Keratinocyte (primary cell): ENCODE measurements around the gene ZGRF1.

Source experiments
- CTCF ChIP-seq, 3 experiments: IDR thresholded peaks in 1 of 3; conservative IDR thresholded peaks in 1 of 3; optimal IDR thresholded peaks in 1 of 3; 2 replicates in 2 of 3; 3 replicates in 1 of 3; pipeline versions ENCODE3 to v1.5.1; 2011; ENCODE audit warnings: low read length in 3 of 3, mild to moderate bottlenecking in 3 of 3, moderate library complexity in 2 of 3, control low read depth in 1 of 3, inconsistent platforms in 1 of 3; ENCODE audit not compliant: insufficient read depth in 2 of 3; ENCODE audit errors: extremely low read depth in 1 of 3
- EZH2 ChIP-seq: IDR thresholded peaks from one replicate; pipeline ENCODE4 v1.6.1; 2012; ENCODE audit warnings: inconsistent platforms, mild to moderate bottlenecking, low read length, moderate library complexity

- no peak for TF ChIP-seq CTCF (optimal IDR thresholded peaks at IDR 0.05 in 1 of 3, IDR thresholded peaks at IDR 0.05 in 1 of 3, conservative IDR thresholded peaks at IDR 0.05 in 1 of 3; ENCODE audit: extremely low read depth in 1 of 3, insufficient read depth in 2 of 3, low read length in 3 of 3)
- no peak for TF ChIP-seq EZH2
Observed at GRCh38 chr4:112540695-112541094, 96.0 kb downstream of the ZGRF1 start.
